Tibial nerve (tissue), 4 donors: ENCODE measurements around the gene ERLIN1. TPM values are rescaled to one million over a fixed set of nuclear protein-coding genes. Genes with fewer than 3 reads are reported as not detected.

Source experiments
- DNase-seq, 2 donors: peaks; one replicate each; pipeline ENCODE4 v3.0.0-alpha.2; 2019; ENCODE audit warnings: low spot score in 2 of 2
- H3K27ac ChIP-seq, 4 donors: fragments of 200-600 bp; sonication (generic) in 3 of 4; one replicate each; pipeline ENCODE4 v1.5.1; 2017 to 2019; ENCODE audit warnings: mild to moderate bottlenecking in 1 of 4
- H3K27me3 ChIP-seq, 2 donors: fragments of 200-600 bp; sonication (generic) in 1 of 2; one replicate each; pipeline versions ENCODE4 v1.5.1 to v1.6.0; 2017 to 2019
- H3K36me3 ChIP-seq, 3 donors: fragments of 200-600 bp; sonication (generic); one replicate each; pipeline ENCODE4 v1.5.1; 2018 to 2019
- H3K4me1 ChIP-seq, 4 donors: fragments of 200-600 bp; sonication (generic) in 3 of 4; one replicate each; pipeline ENCODE4 v1.5.1; 2017 to 2019
- H3K4me3 ChIP-seq, 4 donors: fragments of 200-600 bp; sonication (generic) in 3 of 4; one replicate each; pipeline ENCODE4 v1.5.1; 2017 to 2019; ENCODE audit warnings: mild to moderate bottlenecking in 1 of 4, moderate library complexity in 1 of 4
- H3K9me3 ChIP-seq, 4 donors: fragments of 200-600 bp; sonication (generic) in 3 of 4; one replicate each; pipeline ENCODE4 v1.5.1; 2017 to 2019
- CTCF ChIP-seq, 5 experiments: fragments of 200-600 bp in 3 of 5; fragments of 450-650 bp in 2 of 5; sonication (generic) in 3 of 5; IDR thresholded peaks; one replicate each; pipeline ENCODE4 v1.5.1; 2016 to 2019; ENCODE audit warnings: antibody characterized with exemption in 5 of 5, mild to moderate bottlenecking in 3 of 5, moderate library complexity in 2 of 5
- EP300 ChIP-seq, 2 donors: sonication (generic); formaldehyde crosslinking; IDR thresholded peaks; one replicate each; pipeline ENCODE4 v1.6.1; 2017; ENCODE audit warnings: antibody characterized with exemption in 2 of 2, mild to moderate bottlenecking in 1 of 2
- POLR2A ChIP-seq, 2 donors: fragments of 450-650 bp; IDR thresholded peaks; one replicate each; pipeline ENCODE4 v1.6.1; 2017; ENCODE audit warnings: antibody characterized with exemption in 2 of 2, mild to moderate bottlenecking in 2 of 2, moderate library complexity in 2 of 2
- WGBS, 2 donors: methylation state at CpG; one replicate each; pipeline ENCODE4 v1.1.5; 2018; 5-methylcytosine and 5-hydroxymethylcytosine counted together
- total RNA-seq, 4 donors: library from RNA; depleted of rRNA; stranded (reverse); fragments of >200 nt; gene quantifications; one replicate each; pipeline ENCODE4 v1.1.0, GENCODE V29; 2016

The ERLIN1 gene
- total RNA-seq, 4 donors from 2014 or later, result 15.5 to 27.9 (median 25.0) TPM

DNA sequence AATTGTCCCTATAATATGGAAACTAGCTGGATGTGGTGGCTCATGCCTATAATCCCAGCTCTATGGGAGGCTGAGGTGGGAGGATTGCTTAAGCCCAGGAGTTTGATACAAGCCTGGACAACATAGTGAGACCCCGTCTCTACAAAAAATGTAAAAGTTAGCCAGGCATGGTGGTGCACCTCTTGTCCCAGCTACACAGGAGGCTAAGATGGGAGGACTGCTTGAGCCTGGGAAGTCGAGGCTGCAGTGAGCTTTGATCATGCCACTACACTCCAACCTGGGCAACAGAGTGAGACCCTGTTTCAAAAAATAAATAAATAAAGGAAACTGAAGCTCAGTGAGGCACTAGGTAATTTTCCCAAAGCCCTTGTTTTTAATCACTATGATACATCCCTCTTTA lies 15.7 kb upstream of the ERLIN1 start:
- Histone ChIP-seq H3K9me3 (no peaks in the 10 kb centered on the region), H3K36me3 (peaks cover 0 to 90% (median 0%) of the 10 kb centered on the region in 3 donors), H3K4me1 (no peaks in the 10 kb centered on the region), H3K27me3 (no peaks in the 10 kb centered on the region), H3K27ac (no peak overlapping the region), H3K4me3 (no peak overlapping the region)
- 93 to 98% methylated on average over 2 of the region's 2 CpGs for WGBS, 2 donors
- TF ChIP-seq POLR2A (IDR thresholded peaks at IDR 0.05) (no peak), CTCF (IDR thresholded peaks at IDR 0.05) (no peak), EP300 (IDR thresholded peaks at IDR 0.05) (no peak)
- DNase-seq, result no peak

GRCh38 chr10:100194711-100195110 lies 8.9 kb upstream of the ERLIN1 start:
- Histone ChIP-seq H3K4me1 (peaks cover 0 to 6% (median 0%) of the 10 kb centered on the region in 4 donors), H3K4me3 (no peak overlapping the region), H3K9me3 (no peaks in the 10 kb centered on the region), H3K27me3 (no peaks in the 10 kb centered on the region), H3K36me3 (peaks cover 0 to 77% (median 4%) of the 10 kb centered on the region in 3 donors), H3K27ac (no peak overlapping the region)
- 73 to 79% methylated on average over 1 of the region's 1 CpG for WGBS, 2 donors
- TF ChIP-seq POLR2A (IDR thresholded peaks at IDR 0.05) (no peak), CTCF (IDR thresholded peaks at IDR 0.05) (no peak), EP300 (IDR thresholded peaks at IDR 0.05) (no peak)
- no peak for DNase-seq

DNA sequence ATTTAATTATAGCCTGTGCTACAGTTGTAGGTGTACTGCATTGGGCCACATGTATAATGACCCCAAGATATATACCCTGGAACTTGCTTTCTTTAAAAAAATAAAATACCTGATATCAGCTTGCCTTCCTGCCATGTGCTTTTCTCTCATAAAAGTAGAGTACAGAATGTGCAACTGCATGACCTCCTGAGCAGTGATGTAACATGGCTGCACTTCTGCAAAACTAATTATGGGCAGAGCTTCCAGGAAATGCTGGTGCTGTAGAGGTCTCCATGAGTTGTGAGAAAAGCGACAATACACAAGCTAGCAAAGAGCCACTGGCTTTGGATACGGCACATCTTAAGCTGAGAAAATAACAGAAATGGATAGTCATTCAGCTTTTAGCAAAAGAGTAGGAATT lies 6.5 kb upstream of the ERLIN1 start:
- no peak overlapping the region for H3K27ac ChIP-seq
- H3K36me3 ChIP-seq, result peaks cover 0 to 60% (median 4%) of the 10 kb centered on the region in 3 donors
- TF ChIP-seq POLR2A (IDR thresholded peaks at IDR 0.05) (no peak), EP300 (IDR thresholded peaks at IDR 0.05) (peak; percentile 58 to 63)
- WGBS, 2 donors, result 61 to 64% methylated on average over 2 of the region's 2 CpGs
- H3K4me1 ChIP-seq, result peaks cover 0 to 21% (median 3%) of the 10 kb centered on the region in 4 donors
- no peak overlapping the region for H3K4me3 ChIP-seq
- H3K9me3 ChIP-seq, result no peaks in the 10 kb centered on the region
- DNase-seq, result peak in 1 of 2 donors; percentile 34
- no peaks in the 10 kb centered on the region for H3K27me3 ChIP-seq

DNA sequence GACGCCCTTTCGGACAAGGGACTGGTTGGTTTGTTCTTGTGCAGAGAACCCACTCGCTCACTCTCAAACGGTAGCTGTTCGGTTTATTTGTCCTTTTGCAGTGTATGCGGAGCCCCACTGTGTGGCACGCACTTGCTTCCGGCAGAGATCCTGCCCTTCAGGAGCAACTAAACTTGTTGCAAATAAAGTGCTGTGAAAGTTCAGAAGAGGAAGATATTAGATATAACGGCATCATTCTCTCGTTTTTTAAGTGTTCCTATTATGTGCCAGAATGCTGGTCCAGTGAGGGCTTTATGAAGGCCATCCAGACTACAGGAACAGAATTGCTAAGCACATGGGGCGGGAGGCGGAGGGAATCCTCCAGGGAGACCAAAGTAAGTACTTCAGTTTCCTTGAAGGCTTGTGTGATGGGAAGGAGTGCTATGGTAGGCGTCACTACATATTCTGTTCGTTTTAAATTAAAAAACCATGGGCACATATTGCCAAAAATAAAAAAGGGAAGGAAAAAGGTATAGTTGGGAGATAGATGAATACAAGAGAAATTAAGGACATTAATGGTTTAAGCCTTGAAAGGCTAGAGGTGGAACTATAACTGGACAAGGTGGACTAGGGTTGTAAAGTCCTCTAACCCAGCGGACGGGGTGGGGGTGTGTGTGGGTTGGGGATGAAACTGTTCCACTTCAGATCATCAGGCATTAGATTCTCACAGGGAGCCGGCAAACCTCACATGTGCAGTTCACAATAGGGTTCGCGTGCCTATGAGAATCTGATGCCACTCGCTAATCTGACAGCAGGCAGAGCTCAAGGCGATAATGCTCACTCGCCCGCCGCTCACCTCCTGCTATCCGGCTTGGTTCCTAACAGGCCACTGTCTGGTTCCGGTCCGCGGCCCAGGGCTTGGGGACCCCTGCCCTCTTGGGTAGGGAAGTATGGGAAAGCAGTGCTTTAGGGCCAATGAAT lies 704 bp upstream of the ERLIN1 start:
- 36 to 37% methylated on average over 28 of the region's 28 CpGs for WGBS, 2 donors
- Histone ChIP-seq H3K9me3 (no peaks in the 10 kb centered on the region), H3K27me3 (no peaks in the 10 kb centered on the region), H3K36me3 (peaks cover 0 to 41% (median 4%) of the 10 kb centered on the region in 3 donors), H3K27ac (peak overlapping the region; percentile 65 to 97 (median 92)), H3K4me3 (peak overlapping the region; percentile 75 to 94 (median 86)), H3K4me1 (peaks cover 0 to 46% (median 18%) of the 10 kb centered on the region in 4 donors)
- no peak for TF ChIP-seq EP300 (IDR thresholded peaks at IDR 0.05)
- no peak for TF ChIP-seq POLR2A (IDR thresholded peaks at IDR 0.05)
- TF ChIP-seq CTCF (IDR thresholded peaks at IDR 0.05), result no peak
- DNase-seq, result peak in 1 of 2 donors; percentile 10

DNA sequence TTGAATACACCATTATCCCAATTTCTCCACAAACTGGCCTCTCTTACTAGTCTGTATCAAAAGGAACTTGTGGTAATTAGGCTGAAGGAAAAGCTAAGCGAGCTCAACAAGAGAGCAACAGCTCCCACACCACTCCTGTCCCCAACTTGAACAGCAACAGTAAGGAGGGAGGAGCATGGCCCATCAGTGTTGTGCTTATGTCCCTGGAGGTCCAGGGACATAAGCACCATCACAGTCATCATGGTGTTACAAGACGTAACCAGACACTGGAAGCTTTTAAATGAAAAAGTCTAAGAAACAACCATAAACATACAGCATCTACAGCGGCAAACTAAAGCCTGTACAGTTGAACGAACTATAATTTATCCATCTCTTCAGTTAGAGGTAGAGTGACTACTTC lies 989 bp downstream of the ERLIN1 start:
- H3K27ac ChIP-seq, result peak overlapping the region in 3 of 4 donors; percentile 89 to 97 (median 96)
- 5 to 10% methylated on average over 4 of the region's 4 CpGs for WGBS, 2 donors

GRCh38 chr10:100184426-100184825 lies 1.4 kb downstream of the ERLIN1 start:
- Histone ChIP-seq H3K4me3 (peak overlapping the region in 3 of 4 donors; percentile 75 to 94 (median 93)), H3K27ac (peak overlapping the region in 3 of 4 donors; percentile 89 to 97 (median 96)), H3K27me3 (no peaks in the 10 kb centered on the region), H3K4me1 (peaks cover 0 to 60% (median 19%) of the 10 kb centered on the region in 4 donors), H3K36me3 (peaks cover 0 to 34% (median 0%) of the 10 kb centered on the region in 3 donors), H3K9me3 (no peaks in the 10 kb centered on the region)
- no peak for DNase-seq
- TF ChIP-seq POLR2A (IDR thresholded peaks at IDR 0.05), result no peak
- no peak for TF ChIP-seq EP300 (IDR thresholded peaks at IDR 0.05)
- TF ChIP-seq CTCF (IDR thresholded peaks at IDR 0.05), result no peak
- 13 to 14% methylated on average over 1 of the region's 1 CpG for WGBS, 2 donors

More for the DNA sequence above, 989 bp downstream of the ERLIN1 start:
- TF ChIP-seq POLR2A (IDR thresholded peaks at IDR 0.05), result no peak
- Histone ChIP-seq H3K27me3 (no peaks in the 10 kb centered on the region), H3K4me1 (peaks cover 0 to 56% (median 18%) of the 10 kb centered on the region in 4 donors), H3K9me3 (no peaks in the 10 kb centered on the region), H3K4me3 (peak overlapping the region; percentile 75 to 94 (median 86)), H3K36me3 (peaks cover 0 to 32% (median 0%) of the 10 kb centered on the region in 3 donors)
- DNase-seq, result no peak
